GM19463 (cell line): ENCODE results near the gene FAM50B.
"Not testable (repeated sequence)": the region's sequence is repeated elsewhere in the genome, so short reads cannot be mapped to it uniquely, and the experiment has no call there.

ENCODE experiments used
- ATAC-seq: cut with Tn5 transposase; IDR thresholded peaks from one replicate; pipeline ENCODE4 v1.9.1; 2021; ENCODE audit warnings: mild to moderate bottlenecking, moderate library complexity; ENCODE audit not compliant: unreplicated experiment

The FAM50B gene

DNA sequence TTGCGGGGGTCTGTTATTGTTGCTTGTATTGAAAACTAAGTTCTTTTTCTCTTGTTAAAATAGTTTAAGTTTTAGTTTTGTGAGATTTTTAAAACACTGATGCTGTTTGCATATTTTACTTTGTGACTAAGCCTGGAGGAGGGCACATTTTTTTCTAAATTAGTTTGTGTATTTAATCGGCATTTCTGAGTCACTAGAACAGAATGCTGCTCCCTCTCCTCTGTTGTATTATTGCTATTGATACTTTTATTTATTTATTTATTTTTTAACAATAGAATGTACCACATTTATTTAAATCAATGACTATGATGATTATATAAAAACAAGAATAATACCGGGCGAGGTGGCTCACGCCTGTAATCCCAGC, 5.1 kb upstream of the FAM50B start:
- no peak for ATAC-seq

DNA sequence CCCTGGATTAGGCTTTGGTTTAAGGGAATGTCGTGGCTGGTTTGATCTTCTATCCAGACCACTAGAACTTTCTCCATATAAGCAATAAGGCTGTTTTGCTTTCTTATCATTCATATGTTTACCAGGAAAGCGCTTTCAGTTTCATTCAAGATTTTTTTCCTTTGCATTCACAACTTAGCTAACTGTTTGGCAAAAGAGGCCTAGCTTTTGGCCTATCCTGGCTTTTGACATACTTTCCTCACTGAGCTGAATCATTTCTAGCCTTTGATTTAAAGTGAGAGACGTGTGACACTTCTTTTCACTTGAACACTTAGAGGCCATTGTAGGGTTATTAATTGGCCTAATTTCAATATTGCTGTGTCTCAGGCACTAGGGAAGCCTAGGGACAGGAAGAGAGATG, 1.7 kb upstream of the FAM50B start:
- no peak for ATAC-seq

DNA sequence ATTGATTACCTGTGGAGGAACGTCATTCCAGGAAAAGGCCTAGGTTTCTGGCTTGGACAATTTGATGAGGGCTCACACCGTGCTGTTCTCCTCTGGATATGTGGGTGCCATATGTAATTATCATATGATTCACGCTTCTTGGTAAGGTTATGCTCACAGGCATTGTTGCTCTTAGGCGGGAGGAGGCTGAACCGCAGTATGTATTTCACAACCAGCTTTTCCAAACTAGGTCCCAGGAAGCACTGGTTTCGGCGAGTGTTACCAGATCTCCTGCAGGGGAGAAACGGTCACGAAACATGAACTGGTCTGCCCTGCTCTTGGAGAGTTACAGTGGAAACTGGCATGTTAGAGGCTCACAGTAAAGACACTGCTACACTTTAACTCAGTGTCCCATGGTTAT, 793 bp upstream of the FAM50B start:
- no peak for ATAC-seq

DNA sequence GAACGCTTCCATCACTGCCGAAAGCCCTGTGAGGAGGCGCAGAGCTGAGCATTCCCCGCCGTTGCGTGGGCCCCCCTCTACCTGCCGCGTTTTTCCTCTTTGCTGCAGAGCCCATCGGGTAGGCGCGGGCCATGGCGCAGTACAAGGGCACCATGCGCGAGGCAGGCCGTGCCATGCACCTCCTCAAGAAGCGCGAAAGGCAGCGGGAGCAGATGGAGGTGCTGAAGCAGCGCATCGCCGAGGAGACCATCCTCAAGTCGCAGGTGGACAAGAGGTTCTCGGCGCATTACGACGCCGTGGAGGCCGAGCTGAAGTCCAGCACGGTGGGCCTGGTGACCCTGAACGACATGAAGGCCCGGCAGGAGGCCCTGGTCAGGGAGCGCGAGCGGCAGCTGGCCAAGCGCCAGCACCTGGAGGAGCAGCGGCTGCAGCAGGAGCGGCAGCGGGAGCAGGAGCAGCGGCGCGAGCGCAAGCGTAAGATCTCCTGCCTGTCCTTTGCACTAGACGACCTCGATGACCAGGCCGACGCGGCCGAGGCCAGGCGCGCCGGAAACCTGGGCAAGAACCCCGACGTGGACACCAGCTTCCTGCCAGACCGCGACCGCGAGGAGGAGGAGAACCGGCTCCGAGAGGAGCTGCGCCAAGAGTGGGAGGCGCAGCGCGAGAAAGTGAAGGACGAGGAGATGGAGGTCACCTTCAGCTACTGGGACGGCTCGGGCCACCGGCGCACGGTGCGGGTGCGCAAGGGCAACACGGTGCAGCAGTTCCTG, 693 bp downstream of the FAM50B start:
- no peak for ATAC-seq

DNA sequence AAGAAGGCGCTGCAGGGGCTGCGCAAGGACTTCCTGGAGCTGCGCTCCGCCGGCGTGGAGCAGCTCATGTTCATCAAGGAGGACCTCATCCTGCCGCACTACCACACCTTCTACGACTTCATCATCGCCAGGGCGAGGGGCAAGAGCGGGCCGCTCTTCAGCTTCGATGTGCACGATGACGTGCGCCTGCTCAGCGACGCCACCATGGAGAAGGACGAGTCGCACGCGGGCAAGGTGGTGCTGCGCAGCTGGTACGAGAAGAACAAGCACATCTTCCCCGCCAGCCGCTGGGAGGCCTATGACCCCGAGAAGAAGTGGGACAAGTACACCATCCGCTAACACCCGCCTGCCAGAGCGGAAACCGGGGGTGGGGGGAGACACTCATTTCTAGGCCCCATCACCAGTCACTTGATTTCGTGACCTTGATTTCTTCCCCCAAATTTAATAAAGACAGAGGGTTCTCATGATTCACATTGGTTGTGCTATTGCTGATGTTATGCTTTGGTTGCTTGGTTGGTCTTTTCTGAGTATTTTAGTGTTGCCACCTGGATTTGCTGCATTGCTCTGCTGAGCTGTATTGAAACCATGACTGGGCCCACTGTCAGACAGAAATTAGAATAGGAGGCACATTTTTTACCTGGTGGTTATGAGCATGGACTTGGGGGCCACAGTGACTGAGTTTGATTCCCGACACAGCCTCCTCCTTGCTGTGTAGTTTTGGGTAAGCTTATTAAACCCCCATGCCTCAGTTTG, 1.5 kb downstream of the FAM50B start:
- no peak for ATAC-seq

DNA sequence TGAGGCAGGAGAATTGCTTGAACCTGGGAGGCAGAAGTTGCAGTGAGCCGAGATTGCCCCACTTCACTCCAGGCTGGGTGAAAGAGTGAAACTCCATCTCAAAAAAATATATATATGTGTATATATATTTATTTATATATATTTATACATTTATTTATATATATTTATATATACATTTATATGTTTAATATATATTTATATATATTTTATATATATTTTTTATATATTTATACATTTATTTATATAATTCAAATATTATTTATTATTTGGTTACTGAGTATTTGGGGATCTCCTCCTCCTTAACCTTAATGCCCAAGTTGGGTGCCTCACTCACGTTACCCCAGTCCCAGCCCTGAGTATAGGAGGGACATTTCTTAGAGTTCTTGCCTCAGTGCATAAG, 2.7 kb downstream of the FAM50B start:
- no peak for ATAC-seq

DNA sequence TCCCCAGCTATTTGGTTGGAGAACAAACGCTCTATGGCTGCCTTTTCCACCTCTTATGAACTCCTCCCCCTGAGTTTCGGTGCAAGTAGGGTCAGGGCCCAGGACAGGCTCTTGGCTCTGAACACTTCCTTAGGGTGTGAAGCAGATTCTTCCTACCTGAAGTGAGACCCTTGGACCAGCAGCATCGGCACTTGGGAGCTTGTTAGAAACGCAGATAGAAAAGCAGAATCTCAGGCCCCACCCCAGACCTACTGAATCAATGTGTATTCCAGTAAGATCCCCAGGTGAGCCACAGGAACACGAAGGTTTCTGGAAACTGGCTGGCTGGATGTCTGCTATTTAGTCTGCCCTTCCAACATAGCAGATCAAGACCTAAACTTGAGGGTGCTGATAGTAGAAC, 3.2 kb downstream of the FAM50B start:
- ATAC-seq: no peak

DNA sequence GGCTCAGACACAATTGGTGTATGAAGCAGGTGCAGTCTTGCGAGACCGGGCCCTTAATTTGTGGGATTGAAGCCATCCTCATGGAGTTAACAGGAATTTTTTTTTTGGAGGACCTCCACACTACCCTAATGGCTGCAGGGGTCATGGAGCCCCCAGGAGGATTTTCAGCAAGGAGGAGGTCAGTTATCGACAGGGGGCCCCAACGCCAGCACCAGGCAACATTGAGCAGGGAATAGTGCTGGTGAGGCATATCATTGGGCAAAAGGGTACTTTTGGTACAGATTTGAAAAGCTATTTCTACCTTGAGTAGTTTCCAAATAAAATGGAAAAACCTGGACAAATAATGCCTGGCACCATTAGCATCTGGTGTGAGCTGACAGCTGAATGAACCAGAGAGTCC, 6.7 kb downstream of the FAM50B start:
- no peak for ATAC-seq

DNA sequence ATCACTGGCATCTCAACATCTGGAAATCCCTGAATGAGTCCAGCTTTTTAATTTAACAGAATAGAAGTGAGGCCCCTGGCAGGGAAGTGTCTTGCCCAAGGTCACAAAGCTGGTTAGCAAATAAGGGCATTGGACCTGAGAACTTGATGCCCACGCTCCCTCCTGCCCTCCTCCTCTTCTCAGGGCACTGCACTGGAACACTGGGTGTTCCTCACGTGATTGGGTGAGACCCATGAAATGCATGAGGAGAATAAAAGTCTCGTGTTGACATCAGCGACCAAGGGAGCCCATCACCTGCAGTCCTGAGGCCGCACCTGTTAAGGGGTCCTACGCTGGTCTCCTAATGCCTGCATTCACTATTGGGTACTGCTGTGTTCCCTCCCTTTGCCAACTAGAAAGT, 7.4 kb downstream of the FAM50B start:
- ATAC-seq: no peak

DNA sequence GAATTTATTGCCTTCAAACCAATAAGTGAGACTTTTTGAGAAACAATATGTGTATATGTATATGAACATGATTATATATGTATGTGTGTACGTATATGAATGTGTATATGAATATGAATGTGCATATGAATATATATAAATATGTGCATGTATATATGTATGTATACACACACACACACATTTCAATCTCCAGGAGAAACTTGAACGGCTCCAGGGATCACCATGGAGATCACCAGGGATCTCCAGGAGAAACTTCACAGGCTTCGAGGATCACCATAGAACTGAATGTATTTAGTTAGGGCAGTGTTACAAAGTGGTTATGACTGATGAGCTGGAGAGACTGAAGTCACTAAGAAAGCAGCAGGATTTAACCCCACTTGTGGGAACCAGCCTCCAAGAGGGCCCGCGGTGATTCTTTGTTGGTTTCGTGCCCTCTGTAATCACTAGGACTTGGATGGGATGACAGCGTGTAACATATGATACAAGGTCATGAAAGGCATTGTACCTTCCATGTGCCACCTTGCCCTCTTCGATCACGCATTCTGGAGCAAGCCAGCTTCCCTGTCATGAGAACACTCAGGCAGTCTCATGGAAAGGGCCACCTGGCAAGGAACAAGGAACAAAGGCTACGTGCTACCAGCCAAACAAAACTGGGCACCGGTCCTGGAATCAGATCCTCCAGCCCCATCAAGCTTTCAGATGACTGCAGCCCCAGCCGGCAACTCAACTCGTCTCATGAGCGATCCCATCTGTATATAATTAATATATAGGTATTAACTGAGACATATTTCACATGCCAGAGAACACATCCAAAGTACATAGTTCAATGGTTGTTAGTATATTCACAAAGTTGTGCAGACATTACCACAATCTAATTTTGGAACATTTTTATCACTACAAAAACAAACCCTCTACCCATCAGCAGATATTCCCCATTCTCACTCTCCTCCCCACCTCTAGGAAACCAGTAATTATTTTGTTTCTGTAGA, 8.6 kb downstream of the FAM50B start:
- no peak for ATAC-seq

DNA sequence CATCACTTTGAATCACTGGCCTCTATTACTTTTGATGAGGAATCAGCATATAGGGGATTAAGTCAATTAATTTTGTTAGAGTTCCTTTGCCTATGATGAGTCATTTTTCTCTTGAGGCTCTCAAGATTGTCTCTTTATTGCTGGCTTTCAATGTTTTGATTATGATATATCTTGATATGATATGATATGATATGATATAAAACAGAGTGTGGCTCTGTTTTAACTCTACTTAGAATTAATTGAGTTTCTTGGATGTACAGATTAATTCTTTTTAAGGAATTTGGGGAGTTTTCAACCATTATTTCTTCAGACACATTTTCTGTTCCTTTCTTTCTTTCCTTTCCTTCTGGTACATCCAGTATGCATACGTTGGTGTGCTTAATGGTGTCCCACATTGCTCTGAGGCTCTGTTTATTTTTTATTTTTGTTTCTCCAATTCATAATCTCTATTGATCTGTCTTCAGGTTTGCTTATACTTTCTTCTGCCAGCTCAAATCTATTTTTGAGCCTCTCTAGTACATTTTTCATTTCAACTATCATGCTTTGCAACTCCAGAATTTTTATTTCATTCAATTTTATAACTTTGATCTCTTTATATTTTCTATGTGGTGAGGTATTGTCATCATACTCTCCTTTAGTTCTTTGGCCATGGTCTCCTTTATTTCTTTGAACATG, 10.8 kb downstream of the FAM50B start:
- no peak for ATAC-seq

DNA sequence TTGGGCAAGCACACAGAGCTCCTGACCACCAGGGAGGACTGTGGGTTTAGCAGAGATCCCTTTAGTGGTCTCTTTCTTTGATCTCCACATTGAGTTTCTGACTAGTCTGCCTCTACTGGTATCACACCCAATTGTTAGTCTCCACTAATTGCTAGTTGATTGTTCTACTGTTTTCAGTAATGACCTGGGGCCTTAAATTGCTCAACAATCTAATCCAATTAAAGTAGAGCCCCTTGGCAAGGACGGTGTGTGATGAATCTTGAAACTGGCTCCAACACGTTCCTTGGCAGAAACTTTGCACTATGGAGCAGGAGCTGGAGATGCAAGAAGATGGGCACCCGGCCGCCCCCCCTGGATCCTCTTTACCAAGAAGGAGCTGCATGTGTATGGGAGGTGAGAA, 12.3 kb downstream of the FAM50B start:
- no peak for ATAC-seq

DNA sequence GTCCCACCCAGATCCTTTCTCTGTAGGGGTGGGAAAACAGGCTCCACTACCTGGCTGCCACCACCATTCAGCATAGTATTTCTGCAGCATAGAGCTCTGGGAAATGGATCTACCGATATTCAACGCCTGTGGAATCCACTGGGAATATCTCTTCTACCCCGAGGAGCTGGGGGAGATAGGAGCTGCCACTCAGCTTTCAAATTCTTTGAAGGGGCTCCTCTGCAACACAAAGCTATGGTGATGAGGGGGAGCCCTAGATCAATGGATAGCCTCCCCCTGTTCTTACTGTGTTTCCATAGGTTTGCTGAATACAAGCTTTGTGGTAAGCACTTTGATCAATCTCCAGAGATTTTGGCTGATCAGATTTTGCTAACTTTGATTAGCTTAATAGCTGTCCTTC, 12.9 kb downstream of the FAM50B start:
- ATAC-seq: no peak

DNA sequence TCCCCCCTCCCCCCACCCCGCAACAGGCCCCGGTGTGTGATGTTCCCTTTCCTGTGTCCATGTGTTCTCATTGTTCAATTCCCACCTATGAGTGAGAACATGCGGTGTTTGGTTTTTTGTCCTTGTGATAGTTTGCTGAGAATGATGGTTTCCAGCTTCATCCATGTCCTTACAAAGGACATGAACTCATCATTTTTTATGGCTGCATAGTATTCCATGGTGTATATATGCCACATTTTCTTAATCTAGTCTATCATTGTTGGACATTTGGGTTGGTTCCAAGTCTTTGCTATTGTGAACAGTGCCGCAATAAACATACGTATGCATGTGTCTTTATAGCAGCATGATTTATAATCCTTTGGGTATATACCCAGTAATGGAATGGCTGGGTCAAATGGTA, 14.1 kb downstream of the FAM50B start:
- not testable (repeated sequence) for ATAC-seq

DNA sequence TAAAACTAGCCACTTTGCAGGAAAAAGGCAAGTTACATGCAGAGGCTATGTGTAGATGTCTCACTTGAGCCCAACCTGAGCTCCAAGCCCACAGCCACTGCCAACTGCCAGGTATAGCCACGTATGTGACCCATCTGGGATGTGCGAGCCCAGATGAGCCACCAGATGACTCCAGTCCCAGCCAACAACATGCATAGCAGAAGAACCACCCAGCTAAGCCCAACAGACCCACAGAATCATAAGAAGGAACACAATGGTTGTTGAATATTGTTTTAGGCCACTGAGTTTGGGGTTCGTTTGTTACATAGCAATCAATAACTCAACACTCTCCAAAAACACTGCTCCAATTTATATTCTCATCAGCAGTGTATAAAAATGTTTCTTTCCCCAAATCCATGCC, 16.3 kb downstream of the FAM50B start:
- ATAC-seq: no peak

DNA sequence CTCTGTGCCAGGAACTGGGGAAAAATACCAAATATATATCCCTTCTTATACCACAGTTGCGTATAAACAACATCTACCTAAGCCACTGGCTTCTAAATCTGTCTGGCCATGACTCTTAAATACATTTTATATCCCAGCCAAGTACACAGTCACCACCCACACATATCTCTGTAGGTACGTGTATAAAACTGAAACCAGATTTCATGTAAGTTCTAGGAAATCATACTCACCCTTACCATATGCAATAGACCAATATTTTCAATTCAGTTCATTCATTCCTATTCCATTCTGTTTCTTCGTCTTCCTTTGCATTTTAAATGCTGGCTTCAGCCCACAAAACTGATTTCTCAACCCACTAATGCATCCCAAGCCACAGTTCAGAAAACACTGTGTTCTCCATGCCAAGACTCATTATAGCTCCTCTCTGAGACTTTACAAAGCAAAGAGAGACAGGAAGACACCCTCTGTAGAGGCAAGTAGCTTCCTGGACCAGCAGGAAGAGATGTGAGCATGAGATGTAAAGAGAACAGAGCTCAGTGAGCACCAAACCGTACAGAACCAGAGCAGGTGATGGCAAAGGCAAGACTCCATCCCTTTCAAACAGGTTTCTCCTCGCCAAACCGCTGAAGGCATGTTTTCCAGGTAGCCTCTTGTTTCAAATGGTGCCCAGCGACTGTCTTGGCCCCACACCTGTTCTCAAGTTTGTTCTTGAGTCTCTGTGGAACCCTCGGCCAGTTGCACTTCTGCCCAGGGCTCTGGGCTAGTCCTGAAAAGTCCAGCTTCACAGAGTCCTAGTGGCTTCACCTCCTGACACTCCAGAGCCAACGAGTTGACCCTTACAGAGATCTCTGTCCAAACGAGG, 18.7 kb downstream of the FAM50B start:
- ATAC-seq: no peak

DNA sequence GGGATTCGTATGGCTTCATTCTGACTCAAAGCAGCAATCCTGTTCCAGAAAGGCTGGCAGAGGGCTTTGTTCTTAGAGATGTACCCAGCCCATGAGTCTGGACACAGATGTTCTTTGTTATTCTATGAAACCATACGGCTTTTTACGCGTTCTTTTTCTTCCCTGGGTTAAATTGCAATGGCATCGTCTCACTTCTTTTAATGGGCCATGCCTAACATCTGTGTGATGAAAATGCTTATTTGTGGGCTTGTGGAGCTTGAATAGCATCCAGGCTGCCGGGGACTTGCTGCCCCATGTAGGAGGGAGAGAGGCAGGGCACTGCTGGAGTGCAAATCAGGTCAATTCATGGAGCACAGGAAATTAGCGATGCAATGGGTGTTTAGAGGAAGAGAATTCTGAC, 19.4 kb downstream of the FAM50B start:
- no peak for ATAC-seq

DNA sequence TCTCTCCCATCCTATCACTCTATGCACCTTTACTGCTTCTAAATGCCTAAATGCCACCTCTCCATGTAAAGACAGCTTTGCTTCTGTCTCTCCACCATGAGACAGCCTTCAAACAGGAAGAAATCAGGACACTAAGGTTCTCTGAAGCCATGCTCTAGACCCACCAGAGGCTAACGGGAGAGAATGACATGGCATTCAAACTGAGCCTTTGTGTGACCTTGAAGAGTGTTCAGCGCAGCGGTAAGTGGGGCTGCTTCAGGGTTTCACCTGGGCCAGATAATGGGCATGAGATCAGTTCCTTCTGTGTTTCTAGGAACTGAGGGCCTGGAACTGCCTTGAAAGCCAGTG, 20.1 kb downstream of the FAM50B start:
- no peak for ATAC-seq

DNA sequence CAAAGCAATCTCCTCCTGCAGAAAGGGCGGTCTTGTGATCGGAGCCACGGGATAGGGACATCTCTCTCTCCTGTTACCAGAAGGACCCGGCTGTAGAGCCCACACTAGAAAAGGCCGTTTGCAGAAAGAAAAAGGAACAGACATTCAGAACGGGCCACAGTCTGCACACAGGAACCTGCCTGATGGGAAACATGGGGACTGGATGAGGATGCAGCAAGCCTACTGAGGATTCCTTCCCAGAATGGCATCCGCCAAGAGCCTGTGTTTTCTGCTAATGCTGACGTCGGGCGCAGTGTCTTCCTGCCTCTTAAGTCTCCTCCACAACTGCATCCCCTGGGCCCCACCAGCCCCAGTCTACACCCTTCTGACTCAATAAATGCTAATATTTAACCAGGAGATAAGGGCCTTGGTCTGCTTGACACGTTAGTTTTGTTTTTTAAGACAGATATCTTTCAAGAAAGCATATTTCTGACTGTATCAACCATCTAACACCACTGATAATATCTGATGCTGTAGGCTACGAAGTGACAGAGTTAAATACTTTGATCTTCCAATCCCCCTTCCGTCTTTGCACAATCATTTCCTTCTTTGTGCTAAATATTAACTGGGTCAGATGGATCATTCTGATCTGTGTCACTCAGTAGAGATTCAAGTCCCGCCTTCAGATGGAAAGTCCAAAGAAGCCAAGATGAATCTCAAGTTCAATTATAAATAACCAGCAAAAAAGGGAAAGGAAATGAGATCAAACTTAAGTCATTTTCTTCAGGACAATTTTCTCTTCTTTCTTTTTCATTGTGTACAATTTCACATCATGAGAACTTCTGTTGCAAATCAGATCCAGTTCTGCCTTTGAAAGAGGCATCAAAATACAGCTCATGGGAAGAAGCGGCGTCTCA, 20.7 kb downstream of the FAM50B start:
- ATAC-seq: no peak
